GM12864 (cell line): Measurements from ENCODE around the gene NEDD9.

Source experiments
- DNase-seq: peaks from one replicate; pipeline ENCODE4 v3.0.0-alpha.2; 2011; ENCODE audit warnings: low read depth
- H3K4me3 ChIP-seq: 2 replicates; pipeline ENCODE4 v1.5.1; 2011; ENCODE audit warnings: mild to moderate bottlenecking, low read depth, low read length, control low read depth
- CTCF ChIP-seq: IDR thresholded peaks from 2 replicates; pipeline ENCODE4 v1.5.1; 2011; ENCODE audit warnings: low read depth, mild to moderate bottlenecking, moderate library complexity, low read length, control low read depth, inconsistent platforms; ENCODE audit errors: missing control alignments

NEDD9 gene

DNA sequence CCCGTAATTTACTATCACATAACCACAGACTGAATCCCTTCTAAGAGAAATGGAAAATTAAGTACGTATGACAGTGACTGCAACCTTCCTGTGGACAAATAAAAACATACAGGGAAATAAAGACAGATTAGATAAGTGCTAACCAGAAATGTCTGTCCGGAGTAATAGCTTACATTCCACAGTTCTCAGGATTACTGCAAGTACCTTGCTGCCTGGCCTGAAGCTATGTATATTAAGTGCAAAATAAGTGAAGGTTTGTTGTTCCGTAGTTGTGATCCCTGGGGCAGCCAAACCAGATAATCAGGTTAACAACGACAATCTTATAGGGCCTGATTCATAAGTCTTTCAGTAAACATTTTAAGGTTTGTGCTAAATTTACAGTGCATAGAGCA, 2.8 kb downstream of the NEDD9 start:
- H3K4me3 ChIP-seq: no peak overlapping the region
- no peak for DNase-seq
- TF ChIP-seq CTCF: no peak

GRCh38 chr6:11228935-11229654, 3.4 kb downstream of the NEDD9 start:
- DNase-seq: no peak
- no peak for TF ChIP-seq CTCF
- no peak overlapping the region for H3K4me3 ChIP-seq

DNA sequence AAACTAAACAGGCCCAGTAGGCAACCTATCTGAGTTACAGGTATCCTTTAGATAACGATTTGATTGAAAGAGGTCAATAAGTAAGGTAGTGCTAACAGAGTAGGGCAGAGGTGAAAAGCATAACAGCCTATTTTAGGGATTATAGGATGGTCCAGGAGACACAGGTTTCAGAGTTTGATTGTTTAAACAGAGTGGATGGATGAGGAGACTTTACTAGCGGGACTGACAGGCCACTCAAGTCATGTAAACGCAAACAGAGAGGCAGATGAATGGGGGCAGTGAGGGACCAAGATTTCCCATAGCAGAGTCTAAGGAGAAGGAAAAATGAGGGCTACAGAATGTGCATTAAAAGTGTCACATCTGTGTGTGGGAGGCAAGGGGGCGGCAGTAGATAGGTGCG, 4.8 kb downstream of the NEDD9 start:
- no peak for DNase-seq
- no peak for TF ChIP-seq CTCF

DNA sequence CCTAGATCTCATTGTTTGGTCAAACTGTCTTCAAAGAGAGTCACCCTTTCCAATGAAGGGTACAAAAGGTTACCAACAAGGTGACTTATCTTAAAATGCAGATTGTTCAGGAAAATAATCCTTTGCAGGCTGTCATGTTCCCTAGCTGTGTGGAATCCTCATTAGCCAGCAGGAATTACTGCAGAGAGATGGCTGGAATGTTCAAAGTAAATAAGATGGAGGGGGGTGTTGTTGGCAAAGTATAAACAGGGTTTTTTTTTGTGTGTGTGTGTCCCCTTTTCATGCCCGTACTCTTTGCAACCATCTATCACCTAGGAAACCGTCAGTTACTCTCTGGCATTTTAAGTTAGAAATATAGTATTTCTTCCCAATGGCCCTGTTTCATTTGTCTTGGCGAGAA, 6.5 kb downstream of the NEDD9 start:
- no peak for DNase-seq
- no peak overlapping the region for H3K4me3 ChIP-seq
- TF ChIP-seq CTCF: no peak

More for the DNA sequence above, 4.8 kb downstream of the NEDD9 start:
- H3K4me3 ChIP-seq: no peak overlapping the region

- DNase-seq: no peak
- no peak for TF ChIP-seq CTCF
- H3K4me3 ChIP-seq: no peak overlapping the region
Observed at GRCh38 chr6:11224966-11225463, 7.5 kb downstream of the NEDD9 start.

- no peak overlapping the region for H3K4me3 ChIP-seq
- DNase-seq: no peak
- TF ChIP-seq CTCF: no peak
Observed at GRCh38 chr6:11224252-11224965, 8.1 kb downstream of the NEDD9 start.
